Activated CD4-positive, alpha-beta T cell treated with anti-CD3 and anti-CD28 coated beads, Interleukin-2, Interleukin-4, amounts not matched to agents 100 ng/mL and 50 ng/mL, durations not matched to agents 16 hours and 8 hours (primary cell): ENCODE measurements around the gene EXOSC7.
"Not testable (repeated sequence)": the region's sequence is repeated elsewhere in the genome, so short reads cannot be mapped to it uniquely, and the experiment has no call there.

Experiments used
- DNase-seq: peaks from one replicate; pipeline ENCODE4 v3.0.0-alpha.2; 2020; ENCODE audit warnings: low spot score

Gene EXOSC7

GRCh38 chr3:45024542-45025255, 48.7 kb downstream of the EXOSC7 start:
- no peak for DNase-seq

- no peak for DNase-seq
Observed at GRCh38 chr3:45026038-45026437, 50.0 kb downstream of the EXOSC7 start, which contains the start of gene CLEC3B. Gene CLEC3B, plus strand, starts transcription at chr3:45026303. Its CDS starts 60 bp downstream, at chr3:45026363.

GRCh38 chr3:45026957-45027356, 50.9 kb downstream of the EXOSC7 start:
- DNase-seq = no peak

GRCh38 chr3:45027441-45027840, 51.4 kb downstream of the EXOSC7 start:
- DNase-seq = no peak

GRCh38 chr3:45029216-45029615, 53.2 kb downstream of the EXOSC7 start:
- DNase-seq = no peak

- no peak for DNase-seq
Observed at GRCh38 chr3:45029661-45030060, 53.6 kb downstream of the EXOSC7 start.

- no peak for DNase-seq
Observed at GRCh38 chr3:45031531-45031930, 55.5 kb downstream of the EXOSC7 start.

GRCh38 chr3:45032113-45032512, 56.1 kb downstream of the EXOSC7 start:
- DNase-seq = no peak

- no peak for DNase-seq
Observed at GRCh38 chr3:45033791-45034190, 57.7 kb downstream of the EXOSC7 start.

- DNase-seq = peak; percentile 45
Observed at GRCh38 chr3:45034612-45035252, 58.7 kb downstream of the EXOSC7 start.

GRCh38 chr3:45035441-45036301, 59.6 kb downstream of the EXOSC7 start:
- DNase-seq = no peak

GRCh38 chr3:45037720-45038455, 61.8 kb downstream of the EXOSC7 start:
- peak; percentile 96 for DNase-seq

GRCh38 chr3:45041666-45042065, 65.6 kb downstream of the EXOSC7 start:
- peak; percentile 28 for DNase-seq

- no peak for DNase-seq
Observed at GRCh38 chr3:45042162-45042561, 66.1 kb downstream of the EXOSC7 start.

- no peak for DNase-seq
Observed at GRCh38 chr3:45043728-45044299, 67.8 kb downstream of the EXOSC7 start.

GRCh38 chr3:45048244-45048643, 72.2 kb downstream of the EXOSC7 start:
- DNase-seq = no peak

- DNase-seq = no peak
Observed at GRCh38 chr3:45049807-45050206, 73.8 kb downstream of the EXOSC7 start.

- DNase-seq = no peak
Observed at GRCh38 chr3:45051685-45052084, 75.6 kb downstream of the EXOSC7 start.

GRCh38 chr3:45053805-45054195, 77.8 kb downstream of the EXOSC7 start:
- not testable (repeated sequence) for DNase-seq

- DNase-seq = no peak
Observed at GRCh38 chr3:45054196-45054857, 78.3 kb downstream of the EXOSC7 start.

GRCh38 chr3:45055032-45055410, 79.0 kb downstream of the EXOSC7 start:
- no peak for DNase-seq
